GM10266 (cell line): ENCODE measurements around the gene ITGB8.
A peak's percentile ranks its signal among the peaks of the same experiment; 100 is the strongest.

Source experiments
- DNase-seq: peaks from one replicate; pipeline ENCODE4 v3.0.0; 2012; ENCODE audit errors: extremely low spot score
- CTCF ChIP-seq: IDR thresholded peaks from 2 replicates; pipeline ENCODE4 v1.5.1; 2012; ENCODE audit warnings: mild to moderate bottlenecking, low read depth; ENCODE audit not compliant: control insufficient read depth, insufficient read depth; ENCODE audit errors: missing control alignments

Gene ITGB8

DNA sequence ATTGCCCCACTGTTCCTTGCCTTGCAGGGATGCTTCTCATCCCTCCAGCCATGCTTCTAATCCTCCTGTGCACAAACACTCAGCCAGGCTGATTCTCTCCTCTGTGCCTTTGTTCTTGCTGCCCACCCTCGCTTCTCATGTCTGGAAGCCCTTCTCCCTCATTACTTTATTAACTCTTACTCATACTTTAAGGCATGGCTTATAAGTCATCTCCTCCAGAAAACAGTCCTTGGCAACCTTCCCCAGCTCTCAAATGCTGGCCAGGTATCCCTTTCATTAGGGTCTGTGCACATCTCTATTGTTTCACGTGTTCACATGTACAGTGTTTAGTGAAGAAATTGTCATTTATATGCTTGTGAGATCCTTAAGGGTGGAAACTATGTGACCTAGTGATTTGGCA lies 62.9 kb downstream of the ITGB8 start:
- no peak for DNase-seq
- no peak for TF ChIP-seq CTCF

DNA sequence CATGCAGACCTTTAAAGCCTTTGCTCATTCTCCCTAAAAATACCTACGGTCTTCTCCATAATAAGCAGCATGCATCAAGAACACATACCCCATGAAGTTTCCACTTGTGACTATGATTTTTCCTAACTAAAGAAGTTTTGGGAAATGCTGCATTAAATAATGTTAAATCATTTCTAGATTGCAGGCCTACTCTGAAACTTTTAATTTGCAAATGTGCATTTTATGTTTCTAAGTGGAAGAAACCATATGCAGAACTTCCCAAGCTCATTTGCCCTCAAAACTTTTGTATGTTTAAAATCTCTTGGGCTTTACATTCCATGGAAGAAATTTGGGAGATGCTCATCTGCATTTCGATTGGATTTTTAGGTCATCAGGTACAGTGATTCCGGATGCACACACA lies 63.6 kb downstream of the ITGB8 start:
- DNase-seq, result no peak
- TF ChIP-seq CTCF, result no peak

GRCh38 chr7:20395104-20395503 lies 64.4 kb downstream of the ITGB8 start:
- no peak for TF ChIP-seq CTCF

DNA sequence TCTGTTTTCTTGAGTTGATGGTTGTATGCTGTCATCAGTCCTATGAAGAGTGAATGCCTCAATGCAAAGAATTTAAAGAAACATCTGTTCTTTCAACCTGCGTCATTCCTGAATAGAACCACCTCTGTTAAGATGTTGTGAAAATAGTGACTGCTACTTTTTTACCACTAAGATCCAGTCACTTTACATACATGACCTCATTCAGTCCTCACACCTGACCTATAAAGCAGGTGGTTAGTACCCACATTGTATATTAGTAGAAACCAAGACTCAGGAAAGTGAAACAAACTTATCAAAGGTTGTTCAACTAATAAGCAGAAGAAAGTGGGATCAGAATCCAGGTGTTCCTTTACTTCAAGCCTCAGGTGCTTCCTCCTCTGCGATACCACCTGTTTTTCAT lies 64.8 kb downstream of the ITGB8 start:
- TF ChIP-seq CTCF, result no peak
- DNase-seq, result no peak

More at GRCh38 chr7:20395104-20395503, 64.4 kb downstream of the ITGB8 start:
- no peak for DNase-seq

DNA sequence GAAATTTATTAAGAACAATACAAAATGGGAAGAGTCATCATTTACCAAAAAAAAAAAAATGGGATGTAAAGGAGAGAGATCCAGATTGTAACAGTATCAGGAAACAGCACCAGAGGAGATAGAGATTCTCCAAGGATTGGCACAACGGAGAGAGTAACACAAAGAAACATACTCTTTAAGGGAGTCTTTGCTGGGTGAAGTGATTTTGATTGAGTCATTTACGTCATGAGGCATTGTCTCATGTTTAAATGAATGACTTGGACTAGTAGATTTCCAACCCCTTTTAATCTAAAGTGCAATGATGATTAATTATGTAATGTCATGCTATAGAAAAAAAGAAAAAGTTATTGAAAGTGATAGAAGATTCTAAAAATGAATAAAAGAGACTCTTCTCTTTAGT lies 68.8 kb downstream of the ITGB8 start:
- TF ChIP-seq CTCF, result no peak
- no peak for DNase-seq

- DNase-seq, result no peak
- no peak for TF ChIP-seq CTCF
Observed at GRCh38 chr7:20401861-20402746, 71.4 kb downstream of the ITGB8 start.

DNA sequence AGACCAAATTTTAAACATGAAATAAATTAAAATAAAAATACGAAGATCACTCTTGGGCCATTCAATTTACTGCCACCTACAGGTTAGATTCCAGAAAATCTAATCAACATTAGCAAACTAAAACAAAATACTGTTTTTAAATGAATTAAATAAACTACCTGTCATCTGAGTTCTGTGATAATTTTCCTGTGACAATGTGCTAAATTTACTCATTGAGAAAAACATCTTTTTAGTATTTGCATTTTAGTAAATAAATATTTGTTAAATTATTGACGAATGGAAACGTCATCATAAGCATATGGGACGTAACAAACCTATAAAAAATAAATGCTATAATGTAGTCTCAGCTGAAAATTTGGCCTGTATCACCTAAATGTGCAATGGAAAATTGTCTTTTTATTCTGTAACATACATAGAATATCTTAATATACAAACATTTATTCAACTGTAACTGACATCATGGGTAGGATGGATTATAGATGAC lies 72.1 kb downstream of the ITGB8 start:
- DNase-seq, result no peak
- TF ChIP-seq CTCF, result peak; percentile 9
